Rectal smooth muscle tissue (tissue), 1 donor: ENCODE measurements around the gene XXYLT1.
A peak's percentile ranks its signal among the peaks of the same experiment; 100 is the strongest.

Experiments used
- H3K27ac ChIP-seq: one replicate; pipeline ENCODE4 v1.7.0; 2013; ENCODE audit warnings: low read depth, low read length, inconsistent platforms
- H3K27me3 ChIP-seq: one replicate; pipeline ENCODE4 v1.7.0; 2013; ENCODE audit warnings: low read length; ENCODE audit not compliant: control insufficient read depth, insufficient read depth
- H3K36me3 ChIP-seq: one replicate; pipeline ENCODE4 v1.7.0; 2013; ENCODE audit warnings: low read length; ENCODE audit not compliant: control insufficient read depth, insufficient read depth
- H3K4me1 ChIP-seq: one replicate; pipeline ENCODE4 v1.7.0; 2013; ENCODE audit warnings: low read length; ENCODE audit not compliant: control insufficient read depth, insufficient read depth
- H3K4me3 ChIP-seq: one replicate; pipeline ENCODE4 v1.7.0; 2013; ENCODE audit warnings: low read length
- H3K9ac ChIP-seq: one replicate; pipeline ENCODE4 v1.7.0; 2013; ENCODE audit warnings: low read length

Gene XXYLT1

DNA sequence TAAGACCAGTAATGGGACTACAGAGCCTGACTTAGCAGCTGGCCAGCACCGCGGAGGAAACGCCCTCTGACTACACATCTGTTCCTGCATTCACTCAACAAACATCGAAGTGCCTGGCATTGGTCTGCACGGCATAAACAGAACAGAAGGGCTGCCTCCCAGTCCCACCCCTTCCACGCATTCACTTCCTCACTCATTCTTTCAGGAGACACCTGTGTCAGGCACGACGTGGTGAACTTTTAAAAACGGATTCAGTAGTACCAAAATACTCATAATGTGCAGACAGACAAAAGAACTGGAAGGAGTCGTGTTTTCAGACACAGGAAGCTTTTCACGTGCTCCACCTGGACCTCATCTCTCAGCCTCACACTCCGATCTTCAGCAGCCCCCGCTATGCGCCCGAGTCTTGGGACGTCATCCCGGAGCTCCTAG is 123.3 kb downstream of the XXYLT1 start:
- no peak overlapping the region for H3K9ac ChIP-seq
- peak overlapping the region; percentile 51 for H3K4me3 ChIP-seq
- peak overlapping the region; percentile 31 for H3K27ac ChIP-seq
- peaks cover 15% of the 10 kb centered on the region for H3K4me1 ChIP-seq
- H3K27me3 ChIP-seq, result no peaks in the 10 kb centered on the region
- H3K36me3 ChIP-seq, result no peaks in the 10 kb centered on the region

DNA sequence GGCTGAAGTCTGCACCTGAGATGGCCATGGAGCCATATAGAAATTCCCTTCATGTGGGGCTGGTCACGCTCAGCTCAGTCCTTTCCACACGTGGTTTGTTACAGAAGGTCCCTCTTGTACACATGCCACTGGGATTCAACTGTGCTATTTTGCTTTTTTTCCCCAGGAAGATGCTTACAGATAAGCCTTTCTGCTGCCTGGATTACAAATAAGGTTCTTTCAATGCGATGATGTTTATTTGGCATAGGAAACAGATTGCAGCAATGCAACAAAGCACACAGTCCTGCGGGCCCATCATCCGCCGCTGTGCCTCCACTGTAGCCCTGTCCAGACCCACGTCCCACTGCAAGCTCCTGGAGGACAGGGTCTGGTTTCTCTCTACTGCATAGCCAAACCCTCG is 124.8 kb downstream of the XXYLT1 start:
- Histone ChIP-seq H3K9ac (no peak overlapping the region), H3K4me1 (peaks cover 10% of the 10 kb centered on the region), H3K27ac (no peak overlapping the region), H3K4me3 (no peak overlapping the region), H3K36me3 (no peaks in the 10 kb centered on the region), H3K27me3 (no peaks in the 10 kb centered on the region)

DNA sequence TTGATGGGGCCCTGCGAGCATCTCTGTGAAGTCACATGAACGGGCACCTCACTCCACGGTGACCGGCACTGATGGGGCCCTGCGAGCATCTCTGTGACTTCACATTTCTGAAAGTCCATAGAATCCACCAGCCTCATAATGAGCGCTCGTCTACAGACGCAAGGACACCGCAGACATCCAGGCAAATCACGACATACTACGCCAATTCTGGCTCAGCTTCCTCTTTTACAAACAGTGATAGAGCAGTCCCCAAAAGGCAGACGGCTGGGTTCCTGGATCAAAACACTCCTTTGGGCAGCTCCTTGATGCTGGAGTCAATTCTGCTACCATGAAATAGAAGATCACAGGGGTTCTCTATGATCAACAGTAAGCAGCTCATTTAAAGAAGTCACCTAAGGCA is 125.4 kb downstream of the XXYLT1 start:
- Histone ChIP-seq H3K36me3 (no peaks in the 10 kb centered on the region), H3K27me3 (no peaks in the 10 kb centered on the region), H3K9ac (no peak overlapping the region), H3K27ac (no peak overlapping the region), H3K4me1 (peaks cover 7% of the 10 kb centered on the region), H3K4me3 (no peak overlapping the region)

DNA sequence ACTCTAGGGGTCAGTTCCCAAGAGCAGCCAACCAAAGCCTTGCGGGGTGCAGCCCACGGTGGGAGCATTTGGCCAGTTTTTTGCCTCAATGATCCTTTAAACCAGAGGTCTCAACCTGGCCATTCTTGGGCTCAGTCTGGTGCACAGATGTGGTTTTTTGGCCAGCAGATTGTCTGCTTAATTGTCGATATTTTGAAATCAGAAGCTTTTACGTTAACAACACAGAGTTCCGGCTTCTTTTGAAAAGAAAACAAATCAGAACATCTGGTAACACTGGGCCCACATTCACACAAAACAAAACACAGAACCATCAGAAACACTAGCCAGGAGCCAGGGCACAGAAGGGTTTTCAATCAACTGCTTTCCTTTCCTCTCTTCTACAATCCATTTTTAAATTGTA is 127.7 kb downstream of the XXYLT1 start:
- no peak overlapping the region for H3K9ac ChIP-seq
- no peaks in the 10 kb centered on the region for H3K27me3 ChIP-seq
- no peak overlapping the region for H3K27ac ChIP-seq
- no peak overlapping the region for H3K4me3 ChIP-seq
- no peaks in the 10 kb centered on the region for H3K4me1 ChIP-seq
- H3K36me3 ChIP-seq, result no peaks in the 10 kb centered on the region

DNA sequence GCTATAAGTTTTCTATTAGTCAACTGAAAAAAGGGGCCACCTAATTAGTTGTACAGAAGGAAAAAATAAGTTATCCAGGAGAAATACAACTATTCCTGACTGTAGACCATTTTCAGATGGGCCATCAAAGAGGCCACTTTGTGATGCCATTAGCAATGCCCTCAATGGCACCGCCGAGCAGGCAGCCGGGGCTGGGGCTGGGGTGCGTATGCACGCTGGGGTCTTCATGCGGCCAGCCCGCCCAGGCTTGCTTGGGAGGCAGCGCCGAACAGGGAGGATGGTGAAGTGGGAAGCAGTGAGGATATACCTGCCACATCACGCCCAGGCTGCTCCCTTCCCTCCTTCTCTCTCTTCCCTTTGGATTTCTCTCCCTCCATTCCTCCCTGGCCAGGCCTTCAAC is 128.4 kb downstream of the XXYLT1 start:
- Histone ChIP-seq H3K27ac (no peak overlapping the region), H3K4me1 (no peaks in the 10 kb centered on the region), H3K27me3 (no peaks in the 10 kb centered on the region), H3K9ac (no peak overlapping the region), H3K36me3 (no peaks in the 10 kb centered on the region), H3K4me3 (no peak overlapping the region)

DNA sequence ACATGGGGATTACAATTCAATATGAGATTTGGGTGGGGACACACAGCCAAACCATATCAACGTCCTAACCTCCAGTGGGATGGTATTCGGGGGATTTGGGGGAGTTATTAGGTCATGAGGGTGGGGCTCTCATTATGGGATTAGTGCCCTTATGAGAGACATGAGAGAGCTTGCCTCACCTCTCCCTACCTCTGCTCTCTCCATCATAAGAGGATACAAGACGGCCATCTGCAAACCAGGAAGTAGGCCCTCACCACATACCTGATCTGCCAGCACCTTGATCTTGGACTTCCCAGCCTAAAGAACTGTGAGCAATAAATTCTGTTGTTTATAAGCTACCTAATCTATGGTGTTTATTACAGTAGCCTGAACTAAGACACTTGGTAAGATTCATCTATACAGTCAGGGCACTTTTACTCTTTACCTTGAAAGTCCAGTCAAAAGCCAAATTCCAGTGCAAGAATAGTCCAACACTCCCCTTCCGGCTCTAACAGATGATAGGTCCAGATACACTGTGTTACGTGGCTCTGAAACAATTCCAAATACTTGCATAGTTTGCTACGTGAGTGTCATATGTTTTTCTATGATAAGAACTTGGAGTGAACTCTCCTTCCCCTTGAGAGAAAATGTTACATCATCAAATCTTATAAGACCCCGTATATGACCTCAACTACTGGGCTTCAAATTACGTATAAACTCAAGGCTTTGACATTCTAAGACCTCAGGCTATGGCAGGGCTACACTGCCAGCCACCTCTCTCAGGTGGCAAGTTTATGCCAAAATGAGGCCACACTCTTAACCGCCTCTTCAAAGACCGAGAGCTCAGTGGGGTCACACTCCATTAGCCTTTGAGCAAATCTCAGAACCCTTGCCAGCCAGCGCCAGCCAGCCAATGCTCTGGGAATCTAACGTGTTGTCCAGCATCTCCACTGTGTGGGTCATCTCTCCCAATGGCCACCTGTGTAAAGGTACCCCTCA is 129.9 kb downstream of the XXYLT1 start:
- no peak overlapping the region for H3K9ac ChIP-seq
- H3K27me3 ChIP-seq, result no peaks in the 10 kb centered on the region
- no peaks in the 10 kb centered on the region for H3K36me3 ChIP-seq
- no peaks in the 10 kb centered on the region for H3K4me1 ChIP-seq
- H3K4me3 ChIP-seq, result no peak overlapping the region
- no peak overlapping the region for H3K27ac ChIP-seq

DNA sequence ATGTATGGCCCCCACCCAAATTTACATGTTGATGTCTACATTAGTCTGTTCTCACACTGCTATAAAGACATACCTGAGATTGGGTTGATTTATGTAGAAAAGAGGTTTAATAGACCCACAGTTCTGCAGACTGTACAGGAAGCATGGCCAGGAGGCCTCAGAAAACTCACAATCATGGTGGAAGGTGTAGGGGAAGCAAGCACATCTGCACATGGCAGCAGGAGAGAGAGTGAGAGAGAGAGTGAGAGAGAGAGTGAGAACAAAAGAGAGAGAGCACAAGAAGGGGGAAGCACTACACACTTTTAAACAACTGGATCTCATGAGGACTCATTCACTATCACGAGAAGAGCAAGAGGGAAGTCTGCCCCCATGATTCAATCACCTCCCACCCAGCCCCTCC is 130.5 kb downstream of the XXYLT1 start:
- Histone ChIP-seq H3K36me3 (no peaks in the 10 kb centered on the region), H3K9ac (no peak overlapping the region), H3K4me3 (no peak overlapping the region), H3K27me3 (no peaks in the 10 kb centered on the region), H3K27ac (no peak overlapping the region), H3K4me1 (no peaks in the 10 kb centered on the region)

DNA sequence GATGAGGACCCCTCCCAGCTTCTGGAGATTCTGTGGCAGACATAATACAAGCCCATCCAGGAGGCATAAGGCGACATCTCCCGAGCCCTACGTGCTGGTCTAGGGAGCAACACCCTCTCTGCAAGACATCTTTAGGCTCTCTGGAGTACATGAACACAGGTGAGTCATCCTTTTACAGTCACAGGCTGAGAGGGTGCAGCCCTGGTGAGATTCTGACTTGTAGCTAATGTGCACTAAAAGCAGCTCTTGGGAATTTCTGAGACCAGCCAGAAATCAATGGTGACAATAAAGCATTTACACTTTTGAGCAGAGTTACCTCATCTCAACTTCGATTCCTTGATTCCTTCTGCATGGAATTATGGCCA is 131.1 kb downstream of the XXYLT1 start:
- Histone ChIP-seq H3K4me1 (no peaks in the 10 kb centered on the region), H3K27ac (no peak overlapping the region), H3K27me3 (no peaks in the 10 kb centered on the region), H3K36me3 (no peaks in the 10 kb centered on the region), H3K4me3 (no peak overlapping the region), H3K9ac (no peak overlapping the region)

DNA sequence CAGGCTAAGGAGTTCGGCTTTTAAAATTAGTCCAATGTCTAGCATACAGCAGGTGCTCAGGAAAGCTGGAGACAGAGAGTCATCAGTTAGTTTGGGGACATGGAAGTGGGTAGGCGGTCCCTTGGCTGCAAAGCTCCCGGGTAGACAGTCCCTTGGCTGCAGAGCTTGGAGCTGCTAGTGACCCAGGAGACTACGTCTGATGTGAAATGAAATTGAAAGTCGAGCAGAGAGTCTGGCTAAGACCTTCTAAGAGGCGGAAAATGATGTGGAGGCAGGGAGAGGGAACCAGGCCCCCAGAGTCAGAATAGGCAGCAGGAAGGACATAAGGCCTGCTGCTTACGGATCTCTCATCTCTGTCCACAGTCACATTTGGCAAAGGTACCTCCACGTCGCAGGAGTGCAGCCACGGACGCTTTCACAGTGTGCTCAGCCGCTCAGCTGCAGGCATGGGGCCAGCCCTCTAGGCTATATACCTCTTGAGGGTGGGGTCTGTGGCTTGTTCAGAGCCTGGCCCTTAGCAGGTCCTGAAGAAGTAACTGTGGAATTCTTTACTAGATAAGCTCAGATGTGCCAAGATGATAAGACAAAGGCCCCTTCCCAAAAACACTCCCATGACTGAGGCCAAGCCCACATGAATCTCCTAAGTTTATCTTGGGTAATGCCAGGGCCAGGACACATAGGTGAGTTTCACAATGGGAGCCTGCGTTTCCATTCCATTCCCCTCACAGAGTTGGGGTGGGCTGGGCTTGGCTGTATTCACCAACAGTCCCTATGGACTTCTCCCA is 131.7 kb downstream of the XXYLT1 start:
- Histone ChIP-seq H3K4me1 (no peaks in the 10 kb centered on the region), H3K27me3 (no peaks in the 10 kb centered on the region), H3K4me3 (no peak overlapping the region), H3K27ac (no peak overlapping the region), H3K36me3 (no peaks in the 10 kb centered on the region), H3K9ac (no peak overlapping the region)

DNA sequence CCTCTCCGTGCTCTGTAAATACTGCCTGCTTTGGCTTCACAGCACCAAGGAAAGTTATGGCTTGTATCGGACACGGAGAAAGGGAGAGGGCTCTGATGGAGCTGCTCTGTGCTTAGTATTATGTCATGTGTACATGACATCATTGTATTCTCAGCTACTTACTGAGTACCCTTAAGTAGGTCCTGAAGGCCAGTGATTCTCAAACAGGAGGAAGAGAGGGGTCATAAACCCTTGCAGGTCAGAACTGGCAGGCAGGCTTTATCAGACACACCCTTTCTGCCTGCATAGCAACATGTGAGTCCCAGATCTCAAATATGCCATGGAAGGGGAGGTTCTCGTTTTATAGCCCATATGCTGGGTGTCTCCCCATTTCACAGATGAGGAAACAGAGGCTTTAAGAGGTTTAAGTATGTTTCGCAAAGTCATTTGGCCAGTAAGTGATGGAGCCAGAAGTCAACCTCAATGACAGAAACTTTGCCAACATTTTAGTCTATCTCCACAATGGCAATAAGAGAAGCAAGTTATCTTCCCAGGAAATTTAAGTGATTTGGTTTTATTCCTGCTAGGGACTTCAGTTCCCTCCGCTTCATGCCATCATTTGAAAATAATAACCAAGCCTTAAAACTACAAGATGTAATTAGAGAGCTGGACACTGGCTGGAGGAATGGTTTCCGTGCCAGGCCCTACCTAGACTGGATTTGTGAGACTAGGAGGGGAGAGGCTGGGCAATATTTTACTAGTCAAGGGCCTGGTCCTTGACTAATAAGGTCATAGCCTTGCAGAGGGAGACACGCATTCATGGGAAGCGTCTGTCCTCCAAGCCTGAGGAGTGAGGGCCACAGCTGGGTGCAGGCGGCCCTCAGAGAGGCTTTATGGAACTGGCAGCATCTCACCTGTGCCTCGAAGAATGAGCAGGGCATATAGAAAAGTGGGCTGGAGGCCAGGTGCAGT is 133.0 kb downstream of the XXYLT1 start:
- Histone ChIP-seq H3K4me1 (peaks cover 3% of the 10 kb centered on the region), H3K27ac (no peak overlapping the region), H3K4me3 (no peak overlapping the region), H3K36me3 (no peaks in the 10 kb centered on the region), H3K27me3 (no peaks in the 10 kb centered on the region), H3K9ac (no peak overlapping the region)

DNA sequence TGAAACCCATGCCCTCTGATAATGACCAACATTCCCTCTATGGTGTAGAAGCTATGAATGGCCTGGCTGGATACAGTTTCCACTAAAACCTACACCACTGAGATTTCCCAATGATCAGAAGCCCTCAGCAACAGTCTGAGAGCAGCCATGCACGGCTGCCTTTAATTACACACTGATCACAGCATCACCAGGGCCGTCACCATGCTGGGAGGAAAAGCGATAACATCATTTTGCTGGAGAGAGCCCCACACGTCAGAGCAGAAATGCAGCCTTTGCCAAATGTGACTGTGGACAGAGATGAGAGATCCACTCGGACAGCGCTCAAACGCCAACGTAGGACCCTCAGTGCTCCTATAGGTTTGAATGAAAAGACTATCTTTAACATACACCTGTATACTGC is 135.0 kb downstream of the XXYLT1 start:
- Histone ChIP-seq H3K4me1 (peaks cover 7% of the 10 kb centered on the region), H3K27ac (no peak overlapping the region), H3K27me3 (no peaks in the 10 kb centered on the region), H3K36me3 (no peaks in the 10 kb centered on the region), H3K9ac (no peak overlapping the region), H3K4me3 (no peak overlapping the region)

DNA sequence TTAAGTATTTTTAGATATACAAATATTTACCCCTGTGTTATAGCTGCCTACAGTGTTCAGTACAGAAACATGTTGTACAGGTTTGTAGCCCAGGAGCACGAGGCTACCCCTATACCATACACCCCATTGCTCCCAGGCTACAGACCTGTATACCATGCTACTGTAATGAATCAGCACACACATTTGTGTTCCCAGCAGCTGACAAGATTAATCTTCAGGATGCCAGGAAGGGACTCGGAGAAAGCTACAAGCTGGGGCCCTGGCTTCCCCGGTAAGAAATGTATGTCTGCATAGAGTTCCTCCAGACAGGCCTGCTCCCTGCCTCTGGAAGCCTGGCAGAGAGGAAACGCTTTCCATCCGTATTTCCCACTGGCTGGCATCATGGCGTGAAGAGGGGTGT is 136.5 kb downstream of the XXYLT1 start:
- no peaks in the 10 kb centered on the region for H3K27me3 ChIP-seq
- H3K4me1 ChIP-seq, result peaks cover 7% of the 10 kb centered on the region
- no peak overlapping the region for H3K4me3 ChIP-seq
- H3K27ac ChIP-seq, result peak overlapping the region; percentile 85
- no peak overlapping the region for H3K9ac ChIP-seq
- no peaks in the 10 kb centered on the region for H3K36me3 ChIP-seq
